ENCODE measurements around the gene CRAMP1. TPM values are rescaled to one million over a fixed set of nuclear protein-coding genes. Genes with fewer than 3 reads are reported as not detected.

The CRAMP1 gene
- total and polyA plus RNA-seq, 5 donors: 7.1 to 18.4 (median 13.2) TPM

DNA sequence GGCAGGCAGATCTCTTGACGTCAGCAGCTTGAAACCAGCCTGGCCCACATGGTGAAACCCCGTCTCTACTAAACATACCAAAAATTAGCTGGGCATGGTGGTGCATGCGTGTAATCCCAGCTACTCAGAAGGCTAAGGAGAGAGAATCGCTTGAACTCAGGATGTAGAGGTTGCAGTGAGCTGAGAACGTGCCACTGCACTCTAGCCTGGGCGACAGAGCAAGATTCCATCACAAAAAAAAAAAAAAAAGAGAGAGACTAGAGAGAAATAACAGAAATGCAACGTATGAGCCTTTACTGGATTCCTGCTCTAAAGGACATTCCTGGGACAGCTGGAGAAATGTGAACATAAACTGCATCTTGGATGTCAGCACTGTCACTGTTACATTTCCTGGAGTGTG, 11.1 kb upstream of the CRAMP1 start:
- 90% methylated on average over 7 of the region's 7 CpGs for WGBS
- Histone ChIP-seq H3K4me3 (ENCODE audit: low read length) (no peak overlapping the region), H3K9me3 (ENCODE audit: control insufficient read depth, low read length) (no peaks in the 10 kb centered on the region), H3K27me3 (ENCODE audit: control insufficient read depth, insufficient read depth) (no peaks in the 10 kb centered on the region), H3K4me1 (ENCODE audit: control insufficient read depth, insufficient read depth, low read length) (no peaks in the 10 kb centered on the region), H3K27ac (ENCODE audit: low read length) (no peak overlapping the region)
- DNase-seq (no peak), ATAC-seq (no peak)
- intact Hi-C loops (cut with DNase I): no loop called here

GRCh38 chr16:1601489-1601888, 10.7 kb upstream of the CRAMP1 start:
- intact Hi-C loops (cut with DNase I): no loop called here
- no peak for ATAC-seq
- WGBS: 95% methylated on average over 6 of the region's 6 CpGs

DNA sequence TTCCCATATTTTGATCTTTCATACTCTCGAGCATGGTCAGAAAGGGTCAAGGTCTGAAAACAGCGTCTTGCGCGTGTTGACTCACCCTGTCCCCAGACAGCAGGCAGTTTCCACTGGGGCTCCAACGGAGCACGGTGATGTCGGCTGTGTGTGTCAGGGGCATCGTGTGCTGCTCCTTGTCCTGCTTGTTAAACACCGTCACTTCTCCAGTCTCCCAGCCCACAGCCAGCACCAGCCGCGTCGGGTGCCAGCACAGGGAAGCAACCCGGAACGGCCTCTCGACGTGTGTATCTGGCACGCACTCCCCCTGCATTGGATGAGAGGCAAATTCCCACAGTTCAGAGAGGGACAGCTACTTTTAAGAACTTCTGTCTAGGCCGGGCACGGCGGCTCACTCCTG, 9.9 kb upstream of the CRAMP1 start:
- H3K27ac ChIP-seq (ENCODE audit: low read length): no peak overlapping the region
- intact Hi-C loops (cut with DNase I): no loop called here
- ATAC-seq (no peak), DNase-seq (no peak)
- H3K4me3 ChIP-seq (ENCODE audit: low read length): no peak overlapping the region
- 92% methylated on average over 20 of the region's 20 CpGs for WGBS
- H3K27me3 ChIP-seq (ENCODE audit: control insufficient read depth, insufficient read depth): no peaks in the 10 kb centered on the region
- H3K4me1 ChIP-seq (ENCODE audit: control insufficient read depth, insufficient read depth, low read length): no peaks in the 10 kb centered on the region
- no peaks in the 10 kb centered on the region for H3K9me3 ChIP-seq (ENCODE audit: control insufficient read depth, low read length)

More at GRCh38 chr16:1601489-1601888, 10.7 kb upstream of the CRAMP1 start:
- no peak for DNase-seq
- no peaks in the 10 kb centered on the region for H3K4me1 ChIP-seq (ENCODE audit: control insufficient read depth, insufficient read depth, low read length)
- no peaks in the 10 kb centered on the region for H3K9me3 ChIP-seq (ENCODE audit: control insufficient read depth, low read length)
- H3K27ac ChIP-seq (ENCODE audit: low read length): no peak overlapping the region
- H3K4me3 ChIP-seq (ENCODE audit: low read length): no peak overlapping the region
- no peaks in the 10 kb centered on the region for H3K27me3 ChIP-seq (ENCODE audit: control insufficient read depth, insufficient read depth)

GRCh38 chr16:1606774-1607173, 5.4 kb upstream of the CRAMP1 start:
- Histone ChIP-seq H3K4me3 (ENCODE audit: low read length) (no peak overlapping the region), H3K27ac (ENCODE audit: low read length) (no peak overlapping the region), H3K9me3 (ENCODE audit: control insufficient read depth, low read length) (no peaks in the 10 kb centered on the region), H3K27me3 (ENCODE audit: control insufficient read depth, insufficient read depth) (no peaks in the 10 kb centered on the region), H3K4me1 (ENCODE audit: control insufficient read depth, insufficient read depth, low read length) (no peaks in the 10 kb centered on the region)
- ATAC-seq (no peak), DNase-seq (no peak)
- whole genome bisulfite sequencing: 92% methylated on average over 10 of the region's 10 CpGs
- intact Hi-C loops (cut with DNase I): no loop called here

- DNase-seq (no peak), ATAC-seq (no peak)
- no peak overlapping the region for H3K27ac ChIP-seq (ENCODE audit: low read length)
- H3K4me1 ChIP-seq (ENCODE audit: control insufficient read depth, insufficient read depth, low read length): no peaks in the 10 kb centered on the region
- WGBS: 90% methylated on average over 6 of the region's 6 CpGs
- no peaks in the 10 kb centered on the region for H3K9me3 ChIP-seq (ENCODE audit: control insufficient read depth, low read length)
- no peak overlapping the region for H3K4me3 ChIP-seq (ENCODE audit: low read length)
- intact Hi-C loops (cut with DNase I): no loop called here
- H3K27me3 ChIP-seq (ENCODE audit: control insufficient read depth, insufficient read depth): no peaks in the 10 kb centered on the region
Measured at GRCh38 chr16:1607971-1608370, 4.2 kb upstream of the CRAMP1 start.

DNA sequence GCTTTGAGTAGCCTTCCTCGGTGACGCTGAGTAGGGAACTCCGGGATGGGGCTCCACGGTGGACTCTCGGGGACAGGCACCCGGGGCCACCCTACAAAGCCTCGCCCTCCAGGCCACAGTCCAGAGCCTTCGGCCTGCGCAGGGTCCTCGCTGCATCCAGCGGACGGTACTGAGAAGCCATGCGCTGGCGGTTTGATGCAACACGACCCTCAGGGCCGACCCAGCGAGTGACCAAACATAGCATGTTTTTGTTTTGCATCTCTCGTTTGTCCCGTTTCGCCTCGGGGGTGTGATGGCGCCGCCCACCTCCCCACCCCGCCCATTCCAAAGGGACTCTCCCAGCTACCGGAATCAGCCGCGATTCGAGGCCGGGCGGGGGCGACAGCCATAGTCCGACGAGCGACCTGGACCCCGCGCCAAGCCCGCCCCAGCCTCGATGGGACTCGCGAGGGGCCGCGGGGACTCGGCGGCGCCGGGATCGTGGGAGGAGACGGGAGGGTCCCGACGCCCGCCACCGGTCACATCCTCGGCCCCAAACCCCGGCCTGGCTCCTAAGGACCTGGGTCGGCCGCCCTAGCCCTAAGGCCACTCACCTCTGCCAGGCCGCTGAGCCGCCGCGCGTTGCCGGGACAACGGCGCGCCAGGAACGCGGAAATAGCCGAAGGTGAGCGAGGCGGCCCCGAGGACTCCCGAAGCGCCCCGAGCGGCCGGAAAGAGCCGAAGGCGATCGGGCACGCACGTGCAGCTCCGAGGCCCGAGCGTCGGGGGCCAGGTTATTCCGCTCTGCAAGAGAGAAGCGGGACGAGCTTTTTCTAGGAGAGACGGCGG, 1.9 kb upstream of the CRAMP1 start:
- Histone ChIP-seq H3K4me1 (ENCODE audit: control insufficient read depth, insufficient read depth, low read length) (no peaks in the 10 kb centered on the region), H3K27me3 (ENCODE audit: control insufficient read depth, insufficient read depth) (no peaks in the 10 kb centered on the region), H3K27ac (ENCODE audit: low read length) (peak overlapping the region; percentile 55), H3K4me3 (ENCODE audit: low read length) (peak overlapping the region; percentile 72), H3K9me3 (ENCODE audit: control insufficient read depth, low read length) (no peaks in the 10 kb centered on the region)
- ATAC-seq (peak; percentile 78 to 82), DNase-seq (peak; percentile 89 to 96 (median 96))
- intact Hi-C loops (cut with DNase I): loop anchor here in 1 of 4 donors (5.0 kb wide), 1 partner anchor 63 kb away; no protein-coding TSS in a partner anchor
- 1% methylated on average over 90 of the region's 90 CpGs for WGBS

- Histone ChIP-seq H3K27me3 (ENCODE audit: control insufficient read depth, insufficient read depth) (no peaks in the 10 kb centered on the region), H3K27ac (ENCODE audit: low read length) (peak overlapping the region; percentile 21), H3K4me1 (ENCODE audit: control insufficient read depth, insufficient read depth, low read length) (no peaks in the 10 kb centered on the region), H3K4me3 (ENCODE audit: low read length) (peak overlapping the region; percentile 72), H3K9me3 (ENCODE audit: control insufficient read depth, low read length) (no peaks in the 10 kb centered on the region)
- intact Hi-C loops (cut with DNase I): loop anchor here in 1 of 4 donors (5.0 kb wide), 1 partner anchor 64 kb away; no protein-coding TSS in a partner anchor
- DNase-seq: no peak
- peak; percentile 29 to 67 for ATAC-seq
- 5% methylated on average over 60 of the region's 60 CpGs for WGBS
Measured at GRCh38 chr16:1610899-1611632, 1.1 kb upstream of the CRAMP1 start.

GRCh38 chr16:1613211-1613622, 1.1 kb downstream of the CRAMP1 start:
- no peak overlapping the region for H3K27ac ChIP-seq (ENCODE audit: low read length)
- intact Hi-C loops (cut with DNase I): loop anchor here in 1 of 4 donors (5.0 kb wide), 1 partner anchor 66 kb away; no protein-coding TSS in a partner anchor
- 1% methylated on average over 20 of the region's 20 CpGs for WGBS
- H3K4me3 ChIP-seq (ENCODE audit: low read length): peak overlapping the region; percentile 82
- no peaks in the 10 kb centered on the region for H3K27me3 ChIP-seq (ENCODE audit: control insufficient read depth, insufficient read depth)
- DNase-seq (no peak), ATAC-seq (no peak)
- H3K9me3 ChIP-seq (ENCODE audit: control insufficient read depth, low read length): no peaks in the 10 kb centered on the region
- H3K4me1 ChIP-seq (ENCODE audit: control insufficient read depth, insufficient read depth, low read length): no peaks in the 10 kb centered on the region

- ATAC-seq (no peak), DNase-seq (no peak)
- Histone ChIP-seq H3K4me3 (ENCODE audit: low read length) (peak overlapping the region; percentile 82), H3K27me3 (ENCODE audit: control insufficient read depth, insufficient read depth) (no peaks in the 10 kb centered on the region), H3K9me3 (ENCODE audit: control insufficient read depth, low read length) (no peaks in the 10 kb centered on the region), H3K4me1 (ENCODE audit: control insufficient read depth, insufficient read depth, low read length) (no peaks in the 10 kb centered on the region), H3K27ac (ENCODE audit: low read length) (no peak overlapping the region)
- intact Hi-C loops (cut with DNase I): loop anchor here in 1 of 4 donors (5.0 kb wide), 1 partner anchor 67 kb away; no protein-coding TSS in a partner anchor
- under 1% methylated on average over 72 of the region's 72 CpGs for WGBS
Measured at GRCh38 chr16:1613728-1614455, 1.7 kb downstream of the CRAMP1 start.

DNA sequence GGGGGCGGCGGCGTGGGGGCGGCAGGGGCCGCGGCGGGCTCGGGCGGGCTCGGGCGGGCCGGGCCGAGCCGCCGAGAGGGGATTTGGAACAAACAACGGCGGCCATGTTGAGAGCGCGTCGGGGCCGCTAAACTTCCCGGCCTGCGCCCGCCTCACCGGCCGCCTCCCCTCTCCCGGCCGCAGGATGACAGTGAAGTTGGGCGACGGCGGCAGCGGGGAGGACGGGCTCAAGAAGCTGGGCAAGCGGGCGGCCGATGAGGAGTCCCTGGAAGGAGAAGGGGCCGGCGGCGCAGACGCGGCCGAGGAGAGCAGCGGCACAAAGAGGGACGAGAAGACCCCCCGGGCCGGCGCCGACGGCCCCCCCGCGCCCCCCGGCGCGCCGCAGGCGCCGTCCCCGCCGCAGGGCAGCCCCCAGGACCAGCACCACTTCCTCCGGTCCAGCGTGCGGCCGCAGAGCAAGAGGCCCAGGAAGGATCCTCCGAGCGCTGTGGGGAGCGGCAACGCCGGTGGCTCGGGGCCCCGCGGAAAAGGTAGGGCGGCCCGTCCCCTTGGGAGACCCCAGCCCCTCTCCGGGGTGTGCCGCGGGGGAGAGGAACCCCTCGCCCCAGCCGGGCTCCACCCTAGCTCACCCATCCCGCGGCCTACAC, 2.4 kb downstream of the CRAMP1 start:
- WGBS: under 1% methylated on average over 80 of the region's 80 CpGs
- ATAC-seq: no peak
- peak; percentile 39 to 73 (median 70) for DNase-seq
- intact Hi-C loops (cut with DNase I): loop anchor here in 2 of 4 donors (5.0 kb wide), 2 partner anchors 67 to 122 kb away; partner anchors contain the start of gene TELO2 (in 1 of the 2)
- Histone ChIP-seq H3K4me3 (ENCODE audit: low read length) (peak overlapping the region; percentile 82), H3K4me1 (ENCODE audit: control insufficient read depth, insufficient read depth, low read length) (no peaks in the 10 kb centered on the region), H3K9me3 (ENCODE audit: control insufficient read depth, low read length) (no peaks in the 10 kb centered on the region), H3K27me3 (ENCODE audit: control insufficient read depth, insufficient read depth) (no peaks in the 10 kb centered on the region), H3K27ac (ENCODE audit: low read length) (peak overlapping the region; percentile 29)
